ENCODE results near the gene TANC2. TPM values are rescaled to one million over a fixed set of nuclear protein-coding genes. Genes with fewer than 3 reads are reported as not detected.

The TANC2 gene
- total and polyA plus RNA-seq, 9 of the 15 experiments (the other 6 are each of a cell fraction or from before 2014, with no cell fraction given): 0.46 to 7.8 (median 4.5) TPM

DNA sequence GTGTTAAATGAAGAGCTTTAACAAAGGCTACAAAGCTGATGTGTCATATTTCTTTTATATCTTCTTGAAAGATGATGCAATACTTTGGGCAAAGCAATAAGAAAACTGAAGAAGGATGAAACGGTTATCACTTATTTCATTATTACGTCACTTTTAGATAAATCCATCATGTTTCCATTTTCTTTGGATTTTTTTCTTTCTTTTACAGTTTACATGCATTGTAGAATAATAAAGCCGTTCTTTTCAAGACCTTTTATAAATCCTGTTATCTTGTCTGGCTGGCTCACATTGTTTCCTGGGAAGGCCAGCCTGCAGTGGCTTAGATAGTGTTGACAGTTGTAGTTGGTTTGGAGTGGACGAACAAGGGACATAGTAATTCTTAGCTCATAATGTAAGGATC lies 28.9 kb downstream of the TANC2 start (continued):
- peak; percentile 79 for TF ChIP-seq MTA2 (IDR thresholded peaks at IDR 0.05; ENCODE audit: low read depth)
- no peak for TF ChIP-seq ZNF57 (CRISPR knock-in tag; IDR thresholded peaks at IDR 0.05)
- TF ChIP-seq CCAR2 (IDR thresholded peaks at IDR 0.05; ENCODE audit: low read depth, low read length): no peak
- TF ChIP-seq GTF2E2 (tag; IDR thresholded peaks at IDR 0.05): peak; percentile 24; the same call in 1 of the 2 replicates
- peak; percentile 85 for TF ChIP-seq SOX6 (IDR thresholded peaks at IDR 0.05)
- peak; percentile 75 for TF ChIP-seq GATA2 (CRISPR knock-in tag; IDR thresholded peaks at IDR 0.05)
- no peak for TF ChIP-seq MBD1 (CRISPR knock-in tag; IDR thresholded peaks at IDR 0.05)
- TF ChIP-seq, protein P1, sequence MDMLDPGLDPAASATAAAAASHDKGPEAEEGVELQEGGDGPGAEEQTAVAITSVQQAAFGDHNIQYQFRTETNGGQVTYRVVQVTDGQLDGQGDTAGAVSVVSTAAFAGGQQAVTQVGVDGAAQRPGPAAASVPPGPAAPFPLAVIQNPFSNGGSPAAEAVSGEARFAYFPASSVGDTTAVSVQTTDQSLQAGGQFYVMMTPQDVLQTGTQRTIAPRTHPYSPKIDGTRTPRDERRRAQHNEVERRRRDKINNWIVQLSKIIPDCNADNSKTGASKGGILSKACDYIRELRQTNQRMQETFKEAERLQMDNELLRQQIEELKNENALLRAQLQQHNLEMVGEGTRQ (CRISPR knock-in tag; IDR thresholded peaks at IDR 0.05): no peak
- no peak; a peak in 1 of 4 replicates for TF ChIP-seq FOXK2 (conservative IDR thresholded peaks at IDR 0.05 in 1 of 2, IDR thresholded peaks at IDR 0.05 in 1 of 2; ENCODE audit: low read depth in 2 of 2)
- no peak for TF ChIP-seq XRCC4 (IDR thresholded peaks at IDR 0.05; ENCODE audit: extremely low read depth, insufficient read depth, insufficient read length)
- TF ChIP-seq RNF219 (CRISPR knock-in tag; IDR thresholded peaks at IDR 0.05): no peak
- TF ChIP-seq BRCA1 (IDR thresholded peaks at IDR 0.05): no peak
- no peak for TF ChIP-seq BRCA1 (CRISPR knock-in tag; IDR thresholded peaks at IDR 0.05)
- TF ChIP-seq MTA3 (IDR thresholded peaks at IDR 0.05; ENCODE audit: borderline replicate concordance): no peak
- no peak for TF ChIP-seq MCM2 (IDR thresholded peaks at IDR 0.05; ENCODE audit: low read depth)
- TF ChIP-seq, protein P2, sequence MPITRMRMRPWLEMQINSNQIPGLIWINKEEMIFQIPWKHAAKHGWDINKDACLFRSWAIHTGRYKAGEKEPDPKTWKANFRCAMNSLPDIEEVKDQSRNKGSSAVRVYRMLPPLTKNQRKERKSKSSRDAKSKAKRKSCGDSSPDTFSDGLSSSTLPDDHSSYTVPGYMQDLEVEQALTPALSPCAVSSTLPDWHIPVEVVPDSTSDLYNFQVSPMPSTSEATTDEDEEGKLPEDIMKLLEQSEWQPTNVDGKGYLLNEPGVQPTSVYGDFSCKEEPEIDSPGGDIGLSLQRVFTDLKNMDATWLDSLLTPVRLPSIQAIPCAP (CRISPR knock-in tag; IDR thresholded peaks at IDR 0.05; ENCODE audit: borderline replicate concordance): no peak
- TF ChIP-seq, protein P3, sequence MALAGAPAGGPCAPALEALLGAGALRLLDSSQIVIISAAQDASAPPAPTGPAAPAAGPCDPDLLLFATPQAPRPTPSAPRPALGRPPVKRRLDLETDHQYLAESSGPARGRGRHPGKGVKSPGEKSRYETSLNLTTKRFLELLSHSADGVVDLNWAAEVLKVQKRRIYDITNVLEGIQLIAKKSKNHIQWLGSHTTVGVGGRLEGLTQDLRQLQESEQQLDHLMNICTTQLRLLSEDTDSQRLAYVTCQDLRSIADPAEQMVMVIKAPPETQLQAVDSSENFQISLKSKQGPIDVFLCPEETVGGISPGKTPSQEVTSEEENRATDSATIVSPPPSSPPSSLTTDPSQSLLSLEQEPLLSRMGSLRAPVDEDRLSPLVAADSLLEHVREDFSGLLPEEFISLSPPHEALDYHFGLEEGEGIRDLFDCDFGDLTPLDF (CRISPR knock-in tag; IDR thresholded peaks at IDR 0.05): no peak
- TF ChIP-seq TAF9B (IDR thresholded peaks at IDR 0.05; ENCODE audit: partially characterized antibody): no peak
- TF ChIP-seq MCM7 (IDR thresholded peaks at IDR 0.05): no peak
- peak; percentile 88 for TF ChIP-seq TEAD4 (IDR thresholded peaks at IDR 0.05; ENCODE audit: low read length)
- no peak for TF ChIP-seq TEAD4 (CRISPR knock-in tag; IDR thresholded peaks at IDR 0.05; ENCODE audit: borderline replicate concordance)
- no peak for TF ChIP-seq PATZ1 (CRISPR knock-in tag; IDR thresholded peaks at IDR 0.05; ENCODE audit: borderline replicate concordance)
